Measurements from ENCODE around the gene ATP4B.
"Not testable (repeated sequence)": the region's sequence is repeated elsewhere in the genome, so short reads cannot be mapped to it uniquely, and the experiment has no call there.

ATP4B gene

GRCh38 chr13:113622791-113623490 lies 35.1 kb downstream of the ATP4B start:
- DNase-seq = no peak

DNA sequence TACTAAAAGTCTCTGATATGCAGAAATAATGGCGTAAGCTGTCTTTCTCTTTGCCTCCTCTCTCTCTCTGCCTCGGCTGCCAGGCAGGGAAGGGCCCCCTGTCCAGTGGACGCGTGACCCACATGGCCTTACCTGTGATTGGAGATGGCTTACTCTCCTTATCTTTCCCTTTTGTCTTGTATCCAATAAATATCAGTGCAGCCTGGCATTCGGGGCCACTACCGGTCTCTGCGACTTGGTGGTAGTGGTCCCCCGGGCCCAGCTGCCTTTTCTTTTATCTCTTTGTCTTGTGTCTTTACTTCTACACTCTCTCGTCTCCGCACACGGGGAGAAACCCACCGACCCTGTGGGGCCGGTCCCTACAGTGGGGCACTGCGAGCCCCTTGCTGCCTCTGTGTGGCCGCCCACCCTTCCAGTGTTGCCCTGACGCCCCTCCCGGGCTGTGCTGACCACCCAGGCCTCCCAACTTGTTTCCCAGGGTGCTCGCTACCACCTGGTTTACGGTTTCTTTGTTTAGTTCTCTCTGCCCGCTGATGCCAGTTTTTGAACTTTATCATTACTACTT lies 35.9 kb downstream of the ATP4B start:
- not testable (repeated sequence) for DNase-seq

DNA sequence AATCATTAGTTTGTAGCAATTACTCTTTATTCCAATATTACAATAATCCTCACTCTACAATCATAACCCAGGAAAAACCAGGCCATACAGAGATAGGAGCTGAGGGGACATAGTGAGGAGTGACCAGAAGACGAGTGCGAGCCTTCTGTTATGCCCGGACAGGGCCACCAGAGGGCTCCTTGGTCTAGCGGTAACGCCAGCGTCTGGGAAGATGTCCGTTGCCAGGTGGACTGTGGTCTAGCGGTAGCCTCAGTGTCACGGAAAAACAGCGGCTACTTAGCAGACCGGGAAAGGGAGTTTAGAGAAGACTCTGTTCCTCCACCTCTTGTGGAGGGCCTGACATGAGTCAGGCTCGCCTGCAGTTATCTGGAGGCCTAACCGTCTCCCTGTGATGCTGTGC lies 36.5 kb downstream of the ATP4B start:
- DNase-seq = not testable (repeated sequence)

GRCh38 chr13:113621046-113621445 lies 37.0 kb downstream of the ATP4B start:
- DNase-seq = no peak

DNA sequence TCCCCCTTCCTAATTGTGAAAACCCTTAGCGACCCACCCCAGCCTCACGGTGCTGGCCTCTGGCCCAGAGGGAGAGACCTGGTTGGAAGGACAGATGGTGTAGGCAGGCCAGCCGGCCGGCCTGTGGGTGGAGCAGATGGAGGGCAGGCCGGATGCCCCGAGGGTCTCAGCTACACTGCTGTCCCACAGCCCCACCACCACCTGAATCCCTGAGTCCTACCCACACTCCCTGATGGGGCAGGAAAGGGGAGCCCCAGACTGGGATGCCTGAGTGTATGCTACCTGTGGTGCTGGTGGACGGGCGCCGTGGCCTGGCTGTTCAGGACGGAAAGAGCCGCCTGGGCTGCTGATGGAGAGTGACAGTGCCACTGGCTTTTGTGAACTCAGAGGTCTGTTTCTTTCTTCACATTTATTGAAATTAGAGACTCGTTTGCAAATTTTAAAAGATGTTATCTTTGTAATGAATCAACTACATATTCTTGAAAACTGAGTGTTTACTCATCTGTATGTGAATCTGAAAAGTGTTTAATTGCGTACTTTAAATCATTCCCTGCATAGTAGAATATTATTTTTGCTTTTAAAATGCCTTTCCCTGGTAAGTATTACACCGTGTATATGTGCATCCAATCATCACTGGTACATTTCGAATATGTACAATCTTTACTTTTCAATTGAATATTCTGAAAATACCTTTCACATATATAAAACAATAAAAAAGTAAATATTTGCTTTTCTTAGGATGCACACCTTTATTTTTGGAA lies 37.8 kb downstream of the ATP4B start:
- DNase-seq = no peak

- no peak for DNase-seq
These were observed 39.5 kb downstream of the ATP4B start for GRCh38 chr13:113618455-113618854.

- DNase-seq = no peak
These were observed 40.0 kb downstream of the ATP4B start for GRCh38 chr13:113617961-113618360.

GRCh38 chr13:113616991-113617749 lies 40.8 kb downstream of the ATP4B start:
- no peak for DNase-seq

- DNase-seq = no peak
These were observed 41.6 kb downstream of the ATP4B start for GRCh38 chr13:113616281-113616906.

GRCh38 chr13:113613789-113614379 lies 44.1 kb downstream of the ATP4B start:
- no peak for DNase-seq

DNA sequence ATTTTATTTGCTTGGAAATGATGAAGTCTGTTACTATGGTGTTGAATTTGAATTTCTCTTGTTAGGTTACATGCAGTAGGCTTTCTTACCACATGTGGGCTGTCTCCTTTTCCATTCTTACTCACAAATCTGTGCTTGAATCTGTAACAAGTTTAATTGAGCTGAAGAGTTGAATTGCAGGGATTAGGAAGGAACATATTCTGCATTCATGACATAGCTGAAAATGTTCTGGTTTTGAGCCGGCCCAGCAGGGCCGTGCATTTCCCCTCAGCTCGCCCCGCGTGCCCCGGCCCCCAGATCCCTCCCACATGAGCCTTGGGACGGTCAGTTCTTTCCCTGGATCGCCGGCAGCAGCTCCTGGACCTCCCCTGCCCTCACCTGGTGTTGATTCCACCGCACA lies 45.4 kb downstream of the ATP4B start:
- no peak for DNase-seq

- no peak for DNase-seq
These were observed 46.0 kb downstream of the ATP4B start for GRCh38 chr13:113611996-113612395.

- no peak for DNase-seq
These were observed 47.7 kb downstream of the ATP4B start for GRCh38 chr13:113610266-113610665.

GRCh38 chr13:113609616-113610015 lies 48.4 kb downstream of the ATP4B start:
- no peak for DNase-seq

DNA sequence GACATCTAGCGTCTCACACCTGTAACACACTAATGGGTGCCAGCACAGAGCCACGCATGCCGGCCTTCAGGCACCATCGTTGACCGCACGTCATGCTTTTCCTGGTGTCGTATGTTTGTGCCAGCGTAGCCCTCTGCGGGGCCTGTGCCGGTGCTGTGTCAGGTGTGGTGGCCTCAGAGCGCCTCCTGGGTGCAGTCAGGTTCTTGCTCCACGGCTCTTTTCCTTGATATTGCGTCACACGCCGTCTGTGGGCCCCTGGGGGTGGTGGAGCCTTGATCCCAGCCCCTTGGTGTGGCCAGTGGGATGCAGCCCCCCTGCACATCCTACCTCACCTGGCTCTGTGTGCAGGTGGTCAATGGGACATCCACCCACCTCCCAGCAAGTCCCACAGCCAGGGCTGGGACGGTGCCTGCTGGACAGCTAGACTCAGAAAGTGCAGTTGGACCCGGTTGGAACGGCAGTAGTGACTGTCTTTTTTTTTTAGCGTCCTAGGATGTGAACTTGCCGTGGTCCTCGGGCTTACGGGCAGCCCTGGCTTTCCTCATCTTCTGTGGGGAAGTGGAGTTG lies 48.9 kb downstream of the ATP4B start:
- no peak for DNase-seq

GRCh38 chr13:113607889-113608635 lies 49.9 kb downstream of the ATP4B start:
- DNase-seq = no peak

DNA sequence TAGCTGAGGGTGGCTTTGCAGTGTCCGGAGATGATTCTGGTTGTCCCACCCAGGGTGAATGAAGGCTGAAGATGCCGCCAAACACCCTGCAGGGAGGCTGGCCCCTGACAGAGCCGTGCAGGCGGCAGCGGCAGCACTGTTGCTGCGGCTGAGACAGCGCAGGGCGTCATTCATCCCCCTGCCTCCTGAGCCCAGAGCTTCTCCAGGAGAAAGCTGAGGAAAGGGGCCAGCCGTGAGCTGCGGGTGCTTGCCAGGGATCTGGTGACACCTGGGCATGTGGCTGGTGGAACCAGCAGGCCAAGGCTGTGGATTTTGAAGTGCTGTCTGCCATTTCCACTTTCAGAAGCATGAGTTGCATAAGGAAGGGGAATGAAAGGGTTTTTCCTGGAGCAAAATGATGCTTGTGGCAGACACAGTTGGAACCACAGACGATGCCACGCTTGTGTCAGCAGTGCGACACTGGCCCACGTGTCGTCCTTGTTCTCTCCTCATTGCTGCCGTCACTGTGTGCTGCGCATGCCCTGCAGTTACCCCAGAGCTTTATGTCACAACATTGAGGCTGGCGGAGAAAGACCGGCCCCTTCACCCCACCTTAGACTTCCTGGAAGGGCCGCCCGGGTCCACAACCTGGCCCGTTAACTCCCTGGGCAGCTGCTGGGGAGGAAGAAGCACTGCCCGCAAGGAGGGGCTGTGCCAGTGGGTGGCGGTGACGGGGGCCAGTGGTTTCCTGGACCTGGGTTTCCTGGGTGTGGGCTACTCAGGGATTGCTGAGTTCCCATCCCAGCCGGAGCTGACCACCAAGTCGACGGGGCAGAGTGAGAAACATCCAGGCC lies 50.7 kb downstream of the ATP4B start:
- DNase-seq = no peak

DNA sequence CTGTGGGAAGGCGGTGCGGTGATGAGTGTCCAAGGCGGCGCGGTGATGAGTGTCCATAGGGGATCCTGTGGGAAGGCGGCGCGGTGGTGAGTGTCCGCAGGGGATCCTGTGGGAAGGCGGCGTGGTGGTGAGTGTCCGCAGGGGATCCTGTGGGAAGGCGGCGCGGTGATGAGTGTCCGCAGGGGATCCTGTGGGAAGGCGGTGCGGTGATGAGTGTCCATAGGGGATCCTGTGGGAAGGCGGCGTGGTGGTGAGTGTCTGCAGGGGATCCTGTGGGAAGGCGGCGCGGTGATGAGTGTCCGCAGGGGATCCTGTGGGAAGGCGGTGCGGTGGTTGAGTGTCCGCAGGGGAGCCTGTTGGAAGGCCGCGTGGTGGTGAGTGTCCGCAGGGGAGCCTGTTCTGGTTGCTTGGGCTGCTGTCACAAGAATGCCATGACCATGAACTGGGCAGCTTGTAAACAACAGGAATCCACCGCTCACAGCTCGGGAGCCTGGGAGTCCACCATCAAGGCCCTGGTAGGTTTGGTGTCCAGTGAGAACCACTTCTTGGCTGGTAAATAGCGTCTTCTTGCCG lies 52.0 kb downstream of the ATP4B start:
- DNase-seq = no peak

DNA sequence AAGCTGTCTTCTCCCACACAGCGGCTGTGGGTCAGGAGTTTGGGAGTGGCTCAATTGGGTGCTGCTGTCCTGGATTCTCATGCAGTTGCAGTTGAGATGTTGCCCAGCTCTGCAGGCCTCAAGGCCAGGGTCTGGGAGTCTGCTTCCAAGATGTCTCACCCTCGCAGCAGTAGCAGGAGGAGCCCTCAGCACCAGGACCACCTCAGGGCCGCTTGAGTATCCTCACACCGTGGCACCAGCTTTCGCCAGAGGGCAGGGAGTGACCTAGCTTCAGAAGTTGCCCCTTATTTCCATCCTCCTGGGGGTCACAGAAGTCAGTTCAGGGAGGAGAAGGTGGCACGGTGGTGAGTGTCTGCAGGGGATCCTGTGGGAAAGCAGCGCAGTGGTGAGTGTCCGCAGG lies 52.5 kb downstream of the ATP4B start:
- no peak for DNase-seq

DNA sequence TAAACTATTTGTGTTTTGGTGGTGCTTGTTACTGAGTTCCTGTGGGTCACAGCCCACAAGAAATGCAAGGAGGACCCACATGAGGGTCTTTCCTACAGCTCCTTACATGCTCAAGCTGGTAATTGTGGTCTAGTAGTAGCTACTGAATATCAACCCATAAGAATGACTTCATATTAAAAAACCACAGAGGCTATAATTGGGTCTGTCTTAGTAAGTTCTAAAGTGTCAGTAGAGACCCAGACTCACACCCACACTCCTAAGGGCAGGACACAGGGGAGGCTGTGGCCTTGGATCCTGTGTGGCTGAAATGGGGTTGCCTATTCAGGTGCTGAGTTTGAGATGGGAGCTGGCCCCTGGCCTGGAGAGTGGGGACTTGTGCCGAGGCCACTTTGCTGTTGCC lies 53.8 kb downstream of the ATP4B start:
- DNase-seq = no peak
